ENCODE data around the gene NFKBIZ. TPM values are rescaled to one million over a fixed set of nuclear protein-coding genes. Genes with fewer than 3 reads are reported as not detected.

NFKBIZ gene
- total RNA-seq, 2 experiments from 2014 or later: 11.8 to 26.6 TPM

DNA sequence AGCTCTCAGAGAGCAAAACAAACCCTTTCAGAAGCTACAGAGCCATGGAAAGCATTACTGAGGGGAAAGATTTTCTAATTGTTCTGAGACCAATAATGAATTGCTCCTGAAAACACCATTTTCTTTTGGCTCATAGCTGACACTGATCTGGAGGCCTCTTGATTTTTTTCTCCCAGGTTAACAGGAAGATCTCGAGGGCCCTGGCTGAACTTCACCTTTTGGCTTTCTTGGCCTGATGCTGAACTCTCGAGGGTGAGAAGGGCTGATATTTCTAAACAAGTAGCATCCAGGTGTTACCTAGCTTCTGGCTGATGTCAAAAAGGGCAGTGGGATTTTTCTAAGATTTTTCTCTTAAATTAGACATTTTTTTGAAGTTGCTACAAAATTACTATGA lies 19.9 kb upstream of the NFKBIZ start:
- Histone ChIP-seq H4K20me1 (ENCODE audit: insufficient read depth, low read length) (no peaks in the 10 kb centered on the region), H3K4me1 (ENCODE audit: insufficient read depth, low read length, poor library complexity, severe bottlenecking) (peaks cover 38% of the 10 kb centered on the region), H3K9me2 (ENCODE audit: insufficient read depth, low read length) (no peaks in the 10 kb centered on the region), H3K4me2 (ENCODE audit: low read length) (peak overlapping the region; percentile 93), H3K36me3 (ENCODE audit: insufficient read depth, low read length) (peaks cover 12% of the 10 kb centered on the region; the same call in 1 of the 2 replicates), H3K79me2 (ENCODE audit: insufficient read depth, low read depth, low read length) (peaks cover 24% of the 10 kb centered on the region; the same call in 1 of the 2 replicates), H2AFZ (ENCODE audit: low read length) (peak overlapping the region; percentile 33; the same call in 1 of the 2 replicates), H3K4me3 (ENCODE audit: low read depth, low read length, poor library complexity, severe bottlenecking) (peak overlapping the region; percentile 71), H3K27ac (ENCODE audit: low read depth, low read length, poor library complexity, severe bottlenecking) (no peak overlapping the region), H3K9me3 (ENCODE audit: low read length) (no peaks in the 10 kb centered on the region)
- CTCF ChIA-PET (ENCODE audit: unreplicated experiment): interaction anchor here (0.9 to 1.6 kb wide), 2 partner anchors 20 to 396 kb away, joined by 3 to 6 read pairs; partner anchors contain the start of gene NFKBIZ
- POLR2A ChIA-PET: interaction anchor here (0.6 to 5.1 kb wide), 14 partner anchors 8 to 403 kb away, joined by 3 to 33 read pairs (median 4); partner anchors contain the start of gene NFKBIZ
- no peak for TF ChIP-seq EZH2phosphoT487 (IDR thresholded peaks at IDR 0.05; ENCODE audit: borderline replicate concordance, low read depth, low read length)
- TF ChIP-seq, protein P1, sequence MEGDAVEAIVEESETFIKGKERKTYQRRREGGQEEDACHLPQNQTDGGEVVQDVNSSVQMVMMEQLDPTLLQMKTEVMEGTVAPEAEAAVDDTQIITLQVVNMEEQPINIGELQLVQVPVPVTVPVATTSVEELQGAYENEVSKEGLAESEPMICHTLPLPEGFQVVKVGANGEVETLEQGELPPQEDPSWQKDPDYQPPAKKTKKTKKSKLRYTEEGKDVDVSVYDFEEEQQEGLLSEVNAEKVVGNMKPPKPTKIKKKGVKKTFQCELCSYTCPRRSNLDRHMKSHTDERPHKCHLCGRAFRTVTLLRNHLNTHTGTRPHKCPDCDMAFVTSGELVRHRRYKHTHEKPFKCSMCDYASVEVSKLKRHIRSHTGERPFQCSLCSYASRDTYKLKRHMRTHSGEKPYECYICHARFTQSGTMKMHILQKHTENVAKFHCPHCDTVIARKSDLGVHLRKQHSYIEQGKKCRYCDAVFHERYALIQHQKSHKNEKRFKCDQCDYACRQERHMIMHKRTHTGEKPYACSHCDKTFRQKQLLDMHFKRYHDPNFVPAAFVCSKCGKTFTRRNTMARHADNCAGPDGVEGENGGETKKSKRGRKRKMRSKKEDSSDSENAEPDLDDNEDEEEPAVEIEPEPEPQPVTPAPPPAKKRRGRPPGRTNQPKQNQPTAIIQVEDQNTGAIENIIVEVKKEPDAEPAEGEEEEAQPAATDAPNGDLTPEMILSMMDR (conservative IDR thresholded peaks at IDR 0.05; ENCODE audit: low read length): no peak
- peak; percentile 37 for DNase-seq (ENCODE audit: low spot score)
- BruUV-seq (replicated peaks): no TSS peak
- intact Hi-C loops (cut with micrococcal nuclease; ENCODE audit: unreplicated experiment): no loop called here

DNA sequence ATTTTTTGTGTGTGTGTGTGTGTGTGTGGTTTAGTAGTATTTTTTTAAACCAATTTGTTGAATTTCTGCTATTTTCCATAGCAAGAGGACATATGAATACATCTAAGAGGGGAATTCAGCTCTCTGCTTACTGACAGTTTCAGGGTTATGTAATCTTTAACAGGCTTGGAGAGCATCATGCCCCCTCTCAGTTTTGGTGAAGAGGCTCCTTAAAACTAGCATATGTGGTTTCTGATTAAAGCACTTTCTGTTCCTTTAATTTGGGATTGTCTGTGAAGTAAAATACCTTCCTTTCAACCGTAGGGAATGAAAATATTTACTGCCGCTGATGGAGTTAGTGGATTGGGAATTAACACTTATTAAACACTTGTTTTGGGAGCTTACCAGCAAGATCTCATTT lies 19.4 kb upstream of the NFKBIZ start:
- H2AFZ ChIP-seq (ENCODE audit: low read length): no peak overlapping the region
- no peaks in the 10 kb centered on the region for H3K9me2 ChIP-seq (ENCODE audit: insufficient read depth, low read length)
- H3K4me2 ChIP-seq (ENCODE audit: low read length): peak overlapping the region; percentile 93
- no peak for DNase-seq (ENCODE audit: low spot score)
- peaks cover 11% of the 10 kb centered on the region; the same call in 1 of the 2 replicates for H3K36me3 ChIP-seq (ENCODE audit: insufficient read depth, low read length)
- no peak overlapping the region for H3K27ac ChIP-seq (ENCODE audit: low read depth, low read length, poor library complexity, severe bottlenecking)
- no peaks in the 10 kb centered on the region for H4K20me1 ChIP-seq (ENCODE audit: insufficient read depth, low read length)
- TF ChIP-seq, protein P1 (conservative IDR thresholded peaks at IDR 0.05; ENCODE audit: low read length): no peak
- TF ChIP-seq EZH2phosphoT487 (IDR thresholded peaks at IDR 0.05; ENCODE audit: borderline replicate concordance, low read depth, low read length): no peak
- H3K9me3 ChIP-seq (ENCODE audit: low read length): no peaks in the 10 kb centered on the region
- peak overlapping the region; percentile 71 for H3K4me3 ChIP-seq (ENCODE audit: low read depth, low read length, poor library complexity, severe bottlenecking)
- ChIA-PET POLR2A (interaction anchor here (0.6 to 5.1 kb wide), 17 partner anchors 8 to 403 kb away, joined by 3 to 33 read pairs (median 3); partner anchors contain the start of gene NFKBIZ), CTCF (ENCODE audit: unreplicated experiment) (interaction anchor here (0.9 to 1.6 kb wide), 2 partner anchors 20 to 395 kb away, joined by 3 to 6 read pairs; partner anchors contain the start of gene NFKBIZ)
- H3K4me1 ChIP-seq (ENCODE audit: insufficient read depth, low read length, poor library complexity, severe bottlenecking): peaks cover 38% of the 10 kb centered on the region
- H3K79me2 ChIP-seq (ENCODE audit: insufficient read depth, low read depth, low read length): peaks cover 24% of the 10 kb centered on the region; the same call in 1 of the 2 replicates
- no TSS peak for BruUV-seq (replicated peaks)
- intact Hi-C loops (cut with micrococcal nuclease; ENCODE audit: unreplicated experiment): no loop called here

DNA sequence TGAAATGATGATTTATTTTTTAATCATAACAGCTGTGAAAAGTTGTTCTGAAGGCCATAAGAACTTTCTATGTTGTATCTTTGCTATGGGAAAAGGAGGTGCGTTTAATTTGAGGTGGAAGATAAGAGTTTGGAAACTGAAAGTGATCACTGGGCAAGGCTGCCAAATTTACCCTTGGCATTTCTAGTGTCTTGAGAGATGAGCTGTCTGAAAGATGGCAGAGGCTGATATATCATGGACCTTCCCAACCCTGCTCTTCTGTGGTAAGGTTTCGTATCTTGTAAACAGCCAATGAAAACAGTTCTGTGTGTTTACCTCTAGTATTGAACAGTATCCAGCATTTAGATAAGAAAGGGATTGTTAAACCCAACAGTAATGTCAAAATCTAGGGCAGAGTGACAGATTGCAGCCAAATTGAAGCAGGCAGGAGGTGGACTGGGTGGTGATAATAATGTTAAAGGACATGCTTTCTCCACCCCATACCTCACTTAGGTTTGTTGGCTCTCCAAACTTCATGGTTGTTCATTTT lies 15.8 kb upstream of the NFKBIZ start:
- intact Hi-C loops (cut with micrococcal nuclease; ENCODE audit: unreplicated experiment): no loop called here
- H3K4me2 ChIP-seq (ENCODE audit: low read length): no peak overlapping the region
- H3K4me3 ChIP-seq (ENCODE audit: low read depth, low read length, poor library complexity, severe bottlenecking): no peak overlapping the region
- ChIA-PET POLR2A (no interaction called here), CTCF (ENCODE audit: unreplicated experiment) (no interaction called here)
- no peak overlapping the region for H2AFZ ChIP-seq (ENCODE audit: low read length)
- peaks cover 31% of the 10 kb centered on the region for H3K4me1 ChIP-seq (ENCODE audit: insufficient read depth, low read length, poor library complexity, severe bottlenecking)
- H4K20me1 ChIP-seq (ENCODE audit: insufficient read depth, low read length): no peaks in the 10 kb centered on the region; the same call in 1 of the 2 replicates
- TF ChIP-seq, protein P1 (conservative IDR thresholded peaks at IDR 0.05; ENCODE audit: low read length): no peak
- TF ChIP-seq EZH2phosphoT487 (IDR thresholded peaks at IDR 0.05; ENCODE audit: borderline replicate concordance, low read depth, low read length): no peak
- H3K9me3 ChIP-seq (ENCODE audit: low read length): no peaks in the 10 kb centered on the region
- H3K27ac ChIP-seq (ENCODE audit: low read depth, low read length, poor library complexity, severe bottlenecking): no peak overlapping the region
- peaks cover 5% of the 10 kb centered on the region; the same call in 1 of the 2 replicates for H3K79me2 ChIP-seq (ENCODE audit: insufficient read depth, low read depth, low read length)
- no peaks in the 10 kb centered on the region for H3K9me2 ChIP-seq (ENCODE audit: insufficient read depth, low read length)
- H3K36me3 ChIP-seq (ENCODE audit: insufficient read depth, low read length): peaks cover 7% of the 10 kb centered on the region; the same call in 1 of the 2 replicates
- no peak for DNase-seq (ENCODE audit: low spot score)
- no TSS peak for BruUV-seq (replicated peaks)
